GM10266 (cell line): ENCODE measurements around the gene GNAL.

ENCODE experiments used
- DNase-seq: peaks from one replicate; pipeline ENCODE4 v3.0.0; 2012; ENCODE audit errors: extremely low spot score
- CTCF ChIP-seq: IDR thresholded peaks from 2 replicates; pipeline ENCODE4 v1.5.1; 2012; ENCODE audit warnings: mild to moderate bottlenecking, low read depth; ENCODE audit not compliant: control insufficient read depth, insufficient read depth; ENCODE audit errors: missing control alignments

Gene GNAL

GRCh38 chr18:11669271-11669947 lies 19.7 kb upstream of the GNAL start:
- DNase-seq = no peak
- no peak for TF ChIP-seq CTCF

- no peak for TF ChIP-seq CTCF
- no peak for DNase-seq
Observed at GRCh38 chr18:11669948-11670275, 19.2 kb upstream of the GNAL start.

GRCh38 chr18:11671156-11671555 lies 17.9 kb upstream of the GNAL start:
- DNase-seq = no peak
- TF ChIP-seq CTCF = no peak

GRCh38 chr18:11672198-11672597 lies 16.9 kb upstream of the GNAL start:
- DNase-seq = no peak
- TF ChIP-seq CTCF = no peak

GRCh38 chr18:11672846-11673454 lies 16.1 kb upstream of the GNAL start:
- TF ChIP-seq CTCF = no peak
- DNase-seq = no peak

- DNase-seq = no peak
- no peak for TF ChIP-seq CTCF
Observed at GRCh38 chr18:11673560-11673959, 15.5 kb upstream of the GNAL start.

GRCh38 chr18:11674119-11674518 lies 14.9 kb upstream of the GNAL start:
- DNase-seq = no peak
- no peak for TF ChIP-seq CTCF
